Fibroblast of peridontal ligament (primary cell): ENCODE results near the gene SBF2.

ENCODE experiments used
- DNase-seq: peaks from one replicate; pipeline ENCODE4 v3.0.0-alpha.2; 2010; ENCODE audit errors: extremely low read depth

The SBF2 gene

GRCh38 chr11:10293423-10294289, at the start of gene SBF2:
Gene SBF2 (minus strand): TSS chr11:10294219. CDS start chr11:10294069, 150 bp downstream.
- peak; percentile 86 for DNase-seq

GRCh38 chr11:10338287-10338686, 44.3 kb upstream of the SBF2 start:
- DNase-seq: no peak

- DNase-seq: no peak
Measured at GRCh38 chr11:10333490-10333889, 39.5 kb upstream of the SBF2 start.

GRCh38 chr11:10331548-10332289, 37.7 kb upstream of the SBF2 start:
- DNase-seq: no peak

GRCh38 chr11:10329935-10330334, 35.9 kb upstream of the SBF2 start:
- DNase-seq: peak; percentile 88

- DNase-seq: no peak
Measured at GRCh38 chr11:10329356-10329755, 35.3 kb upstream of the SBF2 start.

GRCh38 chr11:10328314-10329098, 34.5 kb upstream of the SBF2 start:
- peak; percentile 40 for DNase-seq

GRCh38 chr11:10327254-10327653, 33.2 kb upstream of the SBF2 start:
- DNase-seq: peak; percentile 55

- DNase-seq: no peak
Measured at GRCh38 chr11:10326012-10326964, 32.3 kb upstream of the SBF2 start.

GRCh38 chr11:10325277-10326011, 31.4 kb upstream of the SBF2 start:
- DNase-seq: peak; percentile 97

- DNase-seq: peak; percentile 75
Measured at GRCh38 chr11:10324474-10324873, 30.5 kb upstream of the SBF2 start.

- DNase-seq: peak; percentile 44
Measured at GRCh38 chr11:10323793-10324170, 29.8 kb upstream of the SBF2 start.

- DNase-seq: peak; percentile 97
Measured at GRCh38 chr11:10322830-10323792, 29.1 kb upstream of the SBF2 start.

GRCh38 chr11:10322401-10322800, 28.4 kb upstream of the SBF2 start:
- peak; percentile 40 for DNase-seq

GRCh38 chr11:10320736-10321465, 26.9 kb upstream of the SBF2 start:
- no peak for DNase-seq

- no peak for DNase-seq
Measured at GRCh38 chr11:10319702-10320558, 25.9 kb upstream of the SBF2 start.

GRCh38 chr11:10318527-10318802, 24.4 kb upstream of the SBF2 start:
- DNase-seq: no peak
